GM12865 (cell line): Measurements from ENCODE around the gene INSC.

Experiments used
- DNase-seq: peaks from one replicate; pipeline ENCODE4 v3.0.0; 2010; ENCODE audit warnings: low read depth
- H3K4me3 ChIP-seq: 2 replicates; pipeline ENCODE4 v1.5.1; 2011; ENCODE audit warnings: mild to moderate bottlenecking, low read depth, low read length, control low read depth
- TF ChIP-seq, protein P1 (sequence below): IDR thresholded peaks from 2 replicates; pipeline ENCODE4 v1.5.1; 2011; ENCODE audit warnings: low read length, control low read depth, low read depth, inconsistent platforms; ENCODE audit not compliant: insufficient read depth; ENCODE audit errors: missing control alignments

INSC gene

DNA sequence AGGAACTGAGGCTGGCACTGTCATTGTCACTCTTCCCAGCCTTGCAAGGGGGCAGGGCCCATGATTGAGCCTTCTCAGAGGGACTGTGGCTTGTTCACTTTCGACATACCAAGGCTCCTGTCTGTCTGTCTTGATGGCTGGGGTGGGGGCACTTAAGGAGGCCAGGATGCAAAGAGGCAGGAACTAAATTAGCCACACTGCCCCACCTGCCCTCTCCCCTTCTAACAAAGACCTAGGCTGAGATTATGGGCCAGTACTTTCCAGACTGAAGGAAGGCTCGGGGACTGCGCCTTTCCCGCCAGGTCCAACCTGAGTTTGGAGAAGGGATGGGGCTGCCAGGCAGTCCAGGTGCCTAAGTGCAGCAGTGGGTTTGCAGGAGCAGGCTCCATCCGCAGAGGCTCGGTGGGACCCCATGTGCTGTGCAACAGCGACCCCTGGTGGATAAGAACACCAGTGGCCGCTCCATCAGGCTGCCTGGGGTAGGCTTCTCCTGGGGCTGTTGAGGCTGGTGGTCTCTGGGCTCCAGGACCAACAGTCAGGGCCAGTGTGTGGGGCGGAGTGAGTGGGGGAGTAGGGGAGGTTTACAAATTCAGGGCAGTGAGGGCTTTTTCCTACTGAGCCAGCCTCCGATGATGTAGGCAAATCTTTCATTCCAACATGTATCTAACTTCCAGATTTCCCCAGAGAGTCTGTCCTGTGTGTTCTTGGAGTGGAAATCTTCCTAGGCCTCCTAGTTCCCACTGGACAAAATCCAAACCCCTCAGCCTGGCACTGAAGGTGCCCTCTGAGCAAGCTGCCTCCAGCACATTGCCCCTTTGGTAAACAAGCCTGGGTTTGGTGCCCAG, 93.9 kb downstream of the INSC start:
- TF ChIP-seq, protein P1, sequence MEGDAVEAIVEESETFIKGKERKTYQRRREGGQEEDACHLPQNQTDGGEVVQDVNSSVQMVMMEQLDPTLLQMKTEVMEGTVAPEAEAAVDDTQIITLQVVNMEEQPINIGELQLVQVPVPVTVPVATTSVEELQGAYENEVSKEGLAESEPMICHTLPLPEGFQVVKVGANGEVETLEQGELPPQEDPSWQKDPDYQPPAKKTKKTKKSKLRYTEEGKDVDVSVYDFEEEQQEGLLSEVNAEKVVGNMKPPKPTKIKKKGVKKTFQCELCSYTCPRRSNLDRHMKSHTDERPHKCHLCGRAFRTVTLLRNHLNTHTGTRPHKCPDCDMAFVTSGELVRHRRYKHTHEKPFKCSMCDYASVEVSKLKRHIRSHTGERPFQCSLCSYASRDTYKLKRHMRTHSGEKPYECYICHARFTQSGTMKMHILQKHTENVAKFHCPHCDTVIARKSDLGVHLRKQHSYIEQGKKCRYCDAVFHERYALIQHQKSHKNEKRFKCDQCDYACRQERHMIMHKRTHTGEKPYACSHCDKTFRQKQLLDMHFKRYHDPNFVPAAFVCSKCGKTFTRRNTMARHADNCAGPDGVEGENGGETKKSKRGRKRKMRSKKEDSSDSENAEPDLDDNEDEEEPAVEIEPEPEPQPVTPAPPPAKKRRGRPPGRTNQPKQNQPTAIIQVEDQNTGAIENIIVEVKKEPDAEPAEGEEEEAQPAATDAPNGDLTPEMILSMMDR: peak; percentile 92
- DNase-seq: peak; percentile 72
- H3K4me3 ChIP-seq: no peak overlapping the region

GRCh38 chr11:15212876-15213275, 98.2 kb downstream of the INSC start:
- TF ChIP-seq, protein P1: no peak
- DNase-seq: no peak
- H3K4me3 ChIP-seq: no peak overlapping the region

DNA sequence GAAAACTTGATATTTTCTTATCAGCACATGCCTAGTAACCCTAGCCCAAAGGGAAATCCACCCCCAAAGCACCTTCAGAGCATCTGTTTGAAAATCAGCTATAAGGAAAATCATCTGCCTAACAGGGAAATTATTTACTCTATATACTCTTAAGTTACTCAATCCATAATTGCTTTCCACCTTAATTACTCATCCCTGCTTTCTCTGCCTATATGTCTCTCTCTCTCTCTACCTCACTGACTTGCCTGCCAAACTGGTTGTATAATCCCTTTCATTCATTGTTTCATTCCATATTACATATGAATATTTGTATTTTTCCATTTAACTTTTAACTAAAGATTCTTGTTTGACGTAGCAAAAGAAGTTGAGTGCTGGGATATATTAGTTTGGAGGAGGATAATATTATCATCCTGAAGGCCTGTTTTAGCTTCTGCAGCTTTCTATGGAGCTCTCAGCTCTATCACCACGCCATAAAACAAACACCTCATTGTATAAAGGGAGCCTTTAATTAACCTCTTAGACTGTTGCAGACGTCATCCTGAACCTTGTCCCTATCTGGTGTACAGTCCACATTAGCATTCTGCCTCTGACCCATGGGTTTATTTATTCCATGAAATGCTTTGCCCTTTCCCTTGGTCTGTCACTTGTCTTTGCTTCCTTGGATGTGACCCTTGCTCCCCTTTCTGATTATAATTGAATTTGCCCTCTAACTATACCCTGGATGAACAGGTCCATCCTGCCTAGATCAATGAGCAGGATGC, 98.9 kb downstream of the INSC start:
- TF ChIP-seq, protein P1: no peak
- H3K4me3 ChIP-seq: no peak overlapping the region
- no peak for DNase-seq

- no peak for DNase-seq
These were observed 100.3 kb downstream of the INSC start for GRCh38 chr11:15215005-15215404.

GRCh38 chr11:15216678-15217077, 102.0 kb downstream of the INSC start:
- peak; percentile 13 for DNase-seq
- no peak overlapping the region for H3K4me3 ChIP-seq
- TF ChIP-seq, protein P1: peak; percentile 49

More at GRCh38 chr11:15215005-15215404, 100.3 kb downstream of the INSC start:
- TF ChIP-seq, protein P1: no peak
- H3K4me3 ChIP-seq: no peak overlapping the region

DNA sequence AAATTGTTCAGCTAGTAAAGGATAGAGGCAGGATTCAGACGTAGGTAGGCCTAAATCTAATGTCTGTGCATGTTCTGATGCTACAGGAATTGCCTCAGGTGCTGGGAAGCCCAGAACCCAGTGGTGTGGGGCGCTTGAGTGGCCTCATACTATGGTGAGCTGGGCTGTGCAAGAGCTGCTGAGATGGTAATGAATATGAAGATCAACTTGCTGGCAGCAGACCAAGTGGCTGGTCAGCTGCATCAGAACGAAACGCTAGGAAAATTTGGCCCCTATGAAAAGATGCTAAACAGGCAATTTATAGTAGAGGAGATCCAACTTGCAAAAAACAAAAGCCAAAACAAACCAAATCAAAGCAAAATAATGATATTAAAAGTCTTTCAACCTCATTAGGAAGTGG, 102.7 kb downstream of the INSC start:
- DNase-seq: no peak
- H3K4me3 ChIP-seq: no peak overlapping the region
- TF ChIP-seq, protein P1: no peak
